ENCODE measurements around the gene UTS2.

- TF ChIP-seq CTCF (IDR thresholded peaks at IDR 0.05) (no peak), POLR2A (IDR thresholded peaks at IDR 0.05) (no peak), EP300 (IDR thresholded peaks at IDR 0.05) (no peak)
Measured at GRCh38 chr1:7852804-7853683, at the start of gene UTS2.
